ENCODE results near the gene PKP1.

PKP1 gene

DNA sequence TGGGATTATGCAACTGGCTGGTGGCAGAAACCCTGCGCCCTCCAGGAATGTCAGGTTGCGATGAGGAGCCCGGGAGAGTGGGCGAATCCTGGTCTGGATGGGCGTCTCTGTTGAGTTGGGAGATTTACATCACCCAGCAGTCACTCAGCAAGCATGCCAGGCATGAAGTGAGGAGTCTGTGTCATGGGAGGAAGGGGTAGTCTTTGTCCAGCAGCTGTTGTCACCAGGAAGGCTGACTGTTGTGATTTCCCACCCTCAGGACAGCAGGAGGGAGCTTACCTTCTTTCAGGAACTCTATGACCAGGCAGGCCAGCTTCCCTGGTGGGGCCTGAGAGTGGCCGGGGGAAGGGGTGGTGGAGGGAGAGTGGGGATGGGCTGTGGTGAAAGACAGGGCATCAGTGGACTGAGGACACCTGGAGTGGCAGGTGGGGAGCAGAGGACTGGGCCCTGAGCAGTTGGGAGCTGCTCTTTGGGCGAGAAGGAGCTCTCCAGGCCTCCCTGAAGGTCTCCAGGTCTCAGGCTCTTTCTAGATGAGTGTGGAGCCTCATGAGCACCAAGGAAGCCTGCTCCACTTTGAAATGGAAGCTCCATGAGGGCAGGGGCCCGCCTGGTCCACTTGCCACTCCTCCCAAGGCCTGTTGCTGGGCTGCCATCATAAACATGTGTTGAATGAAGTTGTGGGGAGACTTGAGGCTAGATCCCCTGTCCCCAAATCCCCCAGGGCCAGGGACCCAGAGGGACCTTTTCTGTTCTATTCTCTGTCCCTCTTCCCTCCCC, 21.3 kb upstream of the PKP1 start:
- DNase-seq, result no peak

DNA sequence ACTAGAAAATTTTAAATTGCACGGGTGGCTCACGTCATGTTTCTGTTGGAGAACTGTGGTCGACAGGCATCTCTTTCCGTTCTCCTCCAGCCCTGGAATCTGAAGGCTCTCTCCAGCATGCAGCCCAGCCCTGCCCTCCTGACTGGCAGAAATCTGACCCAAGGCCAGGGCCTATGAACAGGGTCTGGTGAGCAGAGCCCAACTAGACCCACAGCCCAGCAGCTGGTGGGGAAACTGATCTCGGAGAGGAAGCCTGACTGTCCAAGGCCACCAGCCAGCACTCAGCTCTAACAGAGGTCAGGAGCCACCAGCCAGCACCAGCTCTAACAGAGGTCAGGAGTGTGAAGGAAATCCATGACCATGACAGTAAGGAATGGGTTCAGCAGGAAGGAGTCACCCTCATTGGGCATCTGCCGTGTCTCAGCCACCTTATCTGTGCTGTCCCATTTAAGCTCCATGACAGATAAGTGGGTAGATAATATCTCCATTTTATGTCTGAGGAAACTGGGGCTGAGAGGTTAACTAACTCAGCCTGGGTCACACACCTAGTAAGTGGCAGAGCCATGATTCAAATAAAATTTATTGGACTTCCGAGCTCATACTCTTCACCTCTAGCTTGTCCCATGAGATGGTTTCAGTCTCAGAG, 20.2 kb upstream of the PKP1 start:
- DNase-seq, result no peak

DNA sequence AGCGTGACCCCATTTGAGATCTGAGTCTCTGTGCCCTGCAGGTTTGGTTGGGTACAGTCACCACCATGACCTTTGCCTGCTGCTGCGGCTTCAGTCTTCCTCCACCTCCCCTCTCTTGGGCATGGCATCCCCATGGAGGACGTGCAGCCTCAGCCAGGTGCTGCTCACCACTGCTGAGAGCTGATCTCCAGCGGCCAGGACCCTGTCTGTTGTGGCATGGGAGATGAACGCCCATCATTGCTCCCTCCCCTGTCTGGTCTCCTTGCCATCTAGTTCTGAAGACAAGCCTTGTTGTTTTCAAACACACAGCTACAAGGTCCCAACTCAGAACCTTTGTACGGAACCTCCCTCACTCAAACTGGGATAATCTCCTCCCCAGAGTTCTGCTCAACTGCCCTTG, 19.2 kb upstream of the PKP1 start:
- DNase-seq, result no peak

DNA sequence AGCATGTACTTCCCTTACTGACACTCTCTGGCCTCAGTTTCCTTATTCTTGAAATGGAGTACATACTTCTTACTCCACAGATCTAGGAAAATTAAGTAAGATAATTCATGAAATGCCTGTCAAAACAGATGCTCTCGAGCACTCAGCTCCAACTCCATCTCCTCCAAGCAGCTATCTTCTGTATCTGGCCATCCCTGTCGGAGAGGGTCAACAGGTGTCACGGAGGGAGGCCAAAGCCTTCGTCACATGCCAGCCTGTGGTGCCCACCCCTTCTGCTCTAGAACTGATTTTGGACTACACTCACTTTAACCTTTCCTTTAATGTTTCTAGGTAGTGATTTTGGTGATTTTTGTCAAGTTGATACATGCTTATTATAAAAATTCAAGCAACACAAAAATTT, 18.8 kb upstream of the PKP1 start:
- no peak for DNase-seq

DNA sequence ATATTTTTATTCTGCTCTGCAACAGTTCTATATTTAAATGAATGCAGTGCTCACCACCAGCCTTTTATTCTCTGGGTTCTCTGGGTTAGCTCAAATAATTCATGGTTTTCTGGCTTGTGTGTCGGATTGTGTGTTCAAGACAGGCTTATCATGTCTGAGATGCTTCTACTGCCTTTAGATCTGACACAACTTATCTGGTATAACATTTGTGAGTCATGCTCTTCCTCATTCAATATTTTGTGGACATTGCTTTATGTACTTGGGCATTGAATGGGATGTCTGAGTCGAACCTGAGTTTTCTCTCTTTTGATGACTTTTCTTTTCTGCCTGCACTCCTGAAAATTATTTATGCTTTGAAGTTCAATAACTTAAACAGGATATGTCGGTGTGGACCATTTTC, 17.6 kb upstream of the PKP1 start:
- DNase-seq, result no peak

DNA sequence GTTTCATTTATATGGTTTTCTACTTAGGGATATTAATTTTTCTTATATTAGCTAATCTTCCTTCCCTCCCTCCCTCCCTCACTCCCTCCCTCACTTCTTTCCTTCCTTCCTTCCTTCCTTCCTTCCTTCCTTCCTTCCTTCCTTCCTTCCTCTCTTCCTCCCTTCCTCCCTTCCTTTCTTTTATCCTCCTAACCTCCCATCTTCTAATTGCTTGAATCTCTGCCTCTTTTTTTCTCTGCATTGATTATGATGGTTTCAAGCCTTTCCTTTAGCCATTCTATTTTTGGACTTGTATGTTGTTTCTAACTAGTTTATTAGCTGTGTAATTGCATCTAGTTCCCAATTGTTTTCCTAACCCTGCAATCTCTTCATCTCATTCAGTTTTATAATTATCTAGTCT, 17.0 kb upstream of the PKP1 start:
- DNase-seq, result no peak

DNA sequence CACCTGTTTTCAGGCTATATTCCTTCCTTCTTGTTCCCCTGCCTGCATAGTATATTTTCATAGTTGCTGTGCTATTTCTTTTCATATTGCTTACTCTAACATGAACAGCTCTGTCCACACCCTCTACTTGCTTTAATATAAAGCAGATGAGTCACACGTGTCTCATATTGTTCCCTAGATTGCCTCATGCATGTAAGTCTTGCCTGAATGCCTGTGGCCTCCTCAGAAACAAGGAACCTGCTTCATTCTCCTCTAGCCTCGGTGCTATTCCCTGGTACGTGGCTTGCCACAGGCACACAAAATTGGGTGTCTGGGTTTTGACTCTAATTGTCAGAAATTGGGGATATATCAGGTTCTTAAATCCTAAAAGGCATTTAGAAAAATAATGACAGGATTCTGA, 16.5 kb upstream of the PKP1 start:
- DNase-seq, result no peak

DNA sequence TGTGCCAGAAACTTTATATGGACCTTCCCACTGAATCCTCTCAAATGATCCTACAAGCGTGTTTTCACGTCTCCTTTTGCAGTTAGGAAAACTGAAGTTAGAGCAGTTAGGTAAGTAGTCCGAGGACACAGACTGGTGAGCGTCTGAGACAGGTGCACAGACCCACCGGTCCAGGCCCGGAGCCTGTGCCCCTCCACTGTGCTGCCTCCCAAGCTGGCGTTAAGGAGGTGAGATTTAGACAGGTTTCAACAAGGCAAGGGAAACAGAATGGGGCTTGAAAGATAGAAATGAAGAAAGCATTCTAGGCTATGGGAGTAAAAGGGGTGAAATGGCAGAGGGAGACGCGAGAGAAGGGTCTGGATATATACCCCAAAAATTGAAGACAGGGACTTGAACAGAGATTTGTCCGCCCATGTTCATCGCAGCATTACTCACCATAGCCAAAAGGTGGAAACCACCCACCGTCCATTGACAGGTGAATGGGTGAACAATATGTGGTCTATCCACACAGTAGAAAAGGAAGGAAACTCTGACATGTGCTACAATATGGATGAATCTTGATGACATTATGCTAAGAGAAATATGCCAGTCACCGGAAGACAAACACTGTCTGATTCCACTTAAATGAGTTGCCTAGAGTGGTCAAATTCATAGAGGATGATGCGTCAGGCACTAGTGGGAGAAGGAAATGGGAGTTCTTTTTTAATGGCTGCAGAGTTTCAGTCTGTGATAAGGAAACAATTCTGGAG, 15.7 kb upstream of the PKP1 start:
- DNase-seq, result no peak

DNA sequence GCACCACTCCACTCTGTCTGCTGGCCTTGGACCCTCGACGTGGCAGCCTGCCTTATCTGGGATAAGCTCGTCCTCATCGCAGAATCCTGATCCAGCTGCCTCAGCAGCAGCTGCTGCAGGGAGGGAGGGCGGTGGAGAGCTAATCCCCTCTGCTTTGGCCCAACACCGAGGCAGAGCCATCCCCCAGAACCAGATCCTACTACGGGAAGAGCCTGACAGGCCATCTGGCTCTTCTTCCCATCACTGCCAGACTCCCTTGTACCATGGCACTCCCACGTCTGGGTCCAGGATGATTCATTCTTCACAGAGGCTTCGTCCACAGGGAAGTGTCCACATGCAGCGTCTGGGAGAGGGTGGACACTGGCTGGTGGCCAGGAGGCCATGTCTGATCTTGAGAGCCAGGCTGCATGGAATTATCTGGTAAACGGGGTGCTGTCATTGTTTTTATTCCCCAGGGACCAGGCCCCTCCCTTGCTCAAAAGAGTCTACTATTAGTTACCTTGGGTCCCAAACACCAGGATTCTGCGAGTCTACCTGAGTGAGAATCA, 14.6 kb upstream of the PKP1 start:
- no peak for DNase-seq

DNA sequence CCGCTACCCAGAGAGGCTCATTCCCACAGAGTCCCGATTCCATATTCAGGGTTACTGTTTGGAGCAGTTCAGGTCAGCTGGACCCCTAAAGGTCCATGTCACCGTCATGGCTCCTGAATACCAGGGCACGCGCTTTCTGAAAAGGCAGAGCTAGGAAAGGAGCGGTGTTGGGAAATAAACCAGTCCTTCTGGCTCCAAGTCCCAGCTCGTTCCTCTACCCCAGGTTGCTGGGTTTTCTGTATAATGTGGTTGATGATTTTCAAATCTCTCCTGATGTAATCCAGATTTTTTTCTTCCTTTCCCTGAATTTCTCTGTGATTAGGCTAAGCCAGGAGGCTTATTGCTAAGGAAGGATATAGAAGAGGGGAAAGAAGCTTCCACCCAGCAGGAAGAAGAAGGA, 14.0 kb upstream of the PKP1 start:
- DNase-seq, result no peak

DNA sequence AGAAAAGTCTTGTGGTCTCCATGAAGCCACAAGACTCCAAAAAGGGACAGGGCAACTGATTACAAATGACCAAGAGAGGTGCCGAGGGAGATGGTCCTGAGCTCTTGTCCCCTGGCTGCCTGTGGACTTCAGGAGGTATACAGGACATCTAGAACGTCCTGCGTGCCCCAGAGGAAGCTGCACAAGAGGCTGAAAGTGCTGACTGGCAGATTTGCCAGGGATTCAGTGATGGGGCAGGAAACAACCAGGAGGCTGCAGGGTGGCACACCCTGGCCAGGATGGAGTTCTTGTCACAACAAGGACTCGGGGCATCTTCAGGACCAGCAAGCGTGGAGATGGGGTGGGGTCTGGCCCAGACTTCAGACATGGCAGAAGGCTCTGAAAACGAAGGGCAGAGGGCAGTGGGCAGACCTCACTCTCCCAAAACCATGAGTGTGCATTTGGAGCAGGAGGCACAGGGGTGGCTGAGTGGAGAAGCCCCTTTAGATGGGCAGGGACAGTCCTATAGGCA, 13.4 kb upstream of the PKP1 start:
- no peak for DNase-seq

DNA sequence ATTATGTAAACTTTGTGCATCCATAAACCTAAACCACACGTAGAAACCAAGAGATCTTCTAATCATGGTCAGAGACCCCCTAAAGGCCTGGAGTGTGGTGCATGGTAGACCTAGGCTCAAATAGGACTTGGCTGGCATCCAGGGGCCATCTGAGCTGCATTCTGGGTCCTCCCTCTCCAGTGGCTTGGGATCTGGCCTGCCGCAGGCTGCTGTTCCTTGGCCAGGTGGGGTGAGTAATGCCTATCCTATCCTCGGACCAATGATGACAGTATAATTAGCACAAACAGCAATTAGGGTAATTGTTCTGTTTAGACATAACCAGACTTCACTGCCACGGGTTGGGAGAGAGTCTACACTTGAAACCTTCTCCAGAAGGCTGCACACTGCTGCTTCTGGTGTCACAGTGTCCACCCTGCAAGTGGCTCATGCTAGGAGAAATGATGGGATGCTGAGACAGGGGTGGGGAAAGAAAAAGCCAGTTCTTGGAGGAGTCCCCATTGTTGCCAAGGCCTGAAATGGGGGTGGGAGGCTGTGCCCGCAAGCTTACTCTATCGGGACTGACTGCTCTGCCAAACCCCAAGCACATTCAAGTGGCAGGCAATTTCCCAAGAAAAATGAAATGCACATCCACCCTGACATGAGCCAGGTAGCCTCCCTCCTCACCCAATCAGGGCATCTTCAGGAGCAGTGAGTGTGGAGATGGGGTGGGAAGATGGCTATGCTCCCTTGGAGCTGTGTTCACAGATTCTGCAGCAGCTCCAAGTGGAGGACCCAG, 12.5 kb upstream of the PKP1 start:
- no peak for DNase-seq

DNA sequence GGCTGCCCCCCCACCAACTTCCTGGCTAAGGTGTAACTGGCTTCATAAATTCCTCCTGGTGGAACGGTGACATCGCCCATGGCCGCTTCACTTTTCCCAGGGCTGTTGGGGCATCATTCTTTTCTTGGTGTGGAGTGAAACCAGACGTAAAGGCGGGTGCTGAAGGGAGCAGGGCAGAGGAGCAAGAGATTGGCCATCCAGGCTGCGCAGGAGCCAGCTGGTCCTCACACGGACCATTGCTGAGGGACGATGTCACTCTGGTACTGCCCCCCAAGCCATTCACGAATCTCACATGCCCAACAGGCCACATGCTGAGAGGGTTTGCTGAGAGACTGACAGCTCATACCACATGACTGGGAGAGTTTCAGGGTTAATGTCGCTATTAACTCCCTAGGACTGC, 10.5 kb upstream of the PKP1 start:
- DNase-seq, result no peak

DNA sequence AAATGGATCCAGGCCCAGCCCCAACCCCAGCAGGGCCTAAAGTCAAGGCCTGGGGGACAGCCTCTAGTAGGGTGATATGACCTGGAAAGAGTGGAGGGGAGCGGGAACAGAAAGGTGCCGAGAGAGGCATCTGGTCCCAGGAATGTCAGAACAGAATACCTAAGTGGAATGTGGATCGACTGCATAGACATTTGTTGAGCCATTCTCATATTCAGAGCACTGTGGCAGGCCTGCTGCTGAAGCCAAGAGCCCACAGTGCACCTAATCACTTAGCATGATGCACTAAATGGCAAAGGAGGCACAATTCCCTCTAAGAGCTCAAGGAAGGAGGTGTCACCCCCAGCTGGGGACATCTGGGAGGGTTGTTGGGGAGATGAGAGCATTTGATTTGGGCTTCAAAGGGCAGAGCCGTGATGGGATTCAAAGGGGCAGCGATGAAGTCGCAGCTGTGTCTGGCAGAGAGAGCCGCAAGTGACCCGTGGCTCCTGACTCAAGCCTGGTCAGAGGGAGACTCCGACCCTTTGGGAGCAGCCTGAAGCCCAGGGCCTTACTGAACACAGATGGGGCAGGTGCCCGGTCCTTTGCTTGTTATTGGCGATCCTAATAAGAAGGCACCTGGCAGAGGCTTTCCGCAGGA, 8.6 kb upstream of the PKP1 start:
- DNase-seq, result no peak

DNA sequence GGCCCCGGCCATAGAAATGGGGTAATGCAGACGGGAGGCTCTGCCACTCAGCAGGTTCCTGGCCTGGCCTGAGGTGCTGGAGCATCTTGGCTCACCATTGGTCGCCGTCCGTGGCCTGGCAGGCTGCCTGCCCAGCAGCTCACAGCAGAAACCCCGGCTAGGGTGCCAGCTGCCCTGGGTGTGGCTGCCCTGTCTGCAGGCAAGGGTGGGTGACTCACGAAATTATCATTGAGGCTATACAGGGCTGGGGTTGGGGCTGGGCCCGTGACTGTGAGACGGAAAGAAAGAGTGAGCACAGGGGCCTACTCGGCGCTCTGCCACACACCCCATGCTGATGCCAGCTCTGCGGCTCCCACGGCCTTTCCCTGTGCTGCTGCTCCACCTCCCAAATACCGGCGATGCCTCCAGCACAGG, 8.0 kb upstream of the PKP1 start:
- no peak for DNase-seq

DNA sequence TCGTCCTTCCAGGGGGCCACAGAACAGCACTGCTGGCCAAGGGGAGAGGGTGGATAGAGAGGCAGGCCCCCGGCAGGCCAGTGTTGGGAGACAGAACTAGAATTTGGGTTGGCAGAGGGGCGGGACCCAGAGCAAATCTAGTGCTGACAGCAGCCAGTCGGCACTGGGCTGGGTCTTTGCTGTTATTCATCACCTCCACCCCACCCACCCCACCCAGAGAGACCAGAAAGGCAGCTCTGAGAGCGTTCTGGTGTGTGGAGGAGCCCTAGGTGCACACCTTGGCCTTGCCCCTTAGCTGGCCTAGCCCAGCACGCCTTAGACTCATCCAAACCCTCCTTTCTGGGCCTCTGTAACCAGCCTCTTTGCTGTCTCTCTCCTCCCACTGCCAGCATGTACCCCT, 6.4 kb upstream of the PKP1 start:
- no peak for DNase-seq

DNA sequence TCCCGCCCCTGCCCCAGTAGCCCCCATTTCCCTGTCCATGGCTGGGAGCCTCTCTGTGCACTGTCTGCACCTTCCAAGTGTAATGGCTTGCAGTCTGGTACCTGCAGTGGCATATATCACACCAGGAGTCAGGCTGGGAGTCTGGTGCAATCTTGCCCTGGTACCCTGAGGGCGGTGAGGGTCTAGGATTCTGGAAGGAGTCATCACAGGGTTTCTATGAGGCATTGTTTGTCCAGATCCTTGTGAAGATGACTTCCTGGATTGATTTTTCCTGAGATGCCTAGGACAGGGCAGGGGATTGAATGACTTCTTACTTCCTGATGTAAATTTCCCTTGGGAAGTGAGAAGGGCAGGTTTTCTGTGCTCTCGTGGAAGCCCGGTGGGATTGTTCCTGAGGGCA, 5.9 kb upstream of the PKP1 start:
- DNase-seq, result no peak

DNA sequence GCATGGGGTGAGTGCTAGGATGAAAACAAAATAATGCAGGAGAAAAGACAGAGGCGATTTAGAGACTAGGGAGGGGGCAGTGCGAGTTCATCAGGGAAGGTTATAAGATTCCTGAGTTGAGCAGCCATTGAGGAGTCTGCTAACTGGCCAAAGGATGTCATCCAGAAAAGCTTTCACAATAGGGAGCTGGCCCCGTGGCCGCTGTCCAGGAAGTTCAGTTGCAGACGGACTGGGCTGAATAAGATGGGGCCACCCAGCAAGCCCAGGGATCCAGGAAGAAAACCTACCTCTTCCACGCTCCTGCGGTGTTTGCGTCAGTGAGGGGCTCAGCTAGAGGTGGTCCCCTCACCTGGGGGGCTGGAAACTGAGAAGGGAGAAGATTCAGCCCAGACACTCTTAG, 4.0 kb upstream of the PKP1 start:
- no peak for DNase-seq

DNA sequence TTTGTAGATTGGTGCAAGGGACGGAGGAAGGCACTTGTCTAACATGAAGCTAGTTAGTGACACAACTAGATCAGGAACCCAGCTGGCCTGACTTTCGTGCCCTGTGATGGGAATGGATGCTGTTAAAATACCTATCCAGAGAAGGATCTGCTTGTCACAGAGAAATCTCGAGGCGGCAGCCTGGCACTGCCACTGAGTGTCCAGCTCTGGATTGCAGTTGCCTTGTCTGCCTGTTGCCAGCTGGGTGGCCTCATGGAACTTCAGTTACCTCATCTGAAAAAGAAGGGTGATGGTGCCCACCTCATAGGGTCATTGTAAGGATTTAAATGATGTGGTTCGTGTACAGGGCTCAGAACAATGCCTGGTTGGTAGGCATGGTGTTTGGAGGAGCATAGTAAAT, 2.4 kb upstream of the PKP1 start:
- no peak for DNase-seq

DNA sequence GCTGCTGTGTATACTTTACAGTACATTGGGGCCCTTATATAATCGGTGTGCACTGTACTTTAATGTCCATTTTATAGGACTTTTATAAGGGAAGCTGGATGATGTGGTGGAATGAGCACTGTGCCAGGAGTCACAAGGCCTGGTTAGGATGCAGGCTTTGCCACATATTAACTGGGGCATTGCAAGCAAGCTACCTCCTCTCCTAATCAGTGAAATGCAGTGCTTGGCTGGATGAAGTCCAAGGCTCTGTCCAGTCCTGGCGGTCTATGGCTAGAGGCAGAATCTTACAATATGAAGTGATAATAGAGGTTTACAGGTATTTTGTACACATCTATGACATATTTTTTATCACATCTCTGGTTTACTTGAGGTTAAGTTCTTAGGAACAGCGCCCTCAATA, 1.7 kb upstream of the PKP1 start:
- no peak for DNase-seq

DNA sequence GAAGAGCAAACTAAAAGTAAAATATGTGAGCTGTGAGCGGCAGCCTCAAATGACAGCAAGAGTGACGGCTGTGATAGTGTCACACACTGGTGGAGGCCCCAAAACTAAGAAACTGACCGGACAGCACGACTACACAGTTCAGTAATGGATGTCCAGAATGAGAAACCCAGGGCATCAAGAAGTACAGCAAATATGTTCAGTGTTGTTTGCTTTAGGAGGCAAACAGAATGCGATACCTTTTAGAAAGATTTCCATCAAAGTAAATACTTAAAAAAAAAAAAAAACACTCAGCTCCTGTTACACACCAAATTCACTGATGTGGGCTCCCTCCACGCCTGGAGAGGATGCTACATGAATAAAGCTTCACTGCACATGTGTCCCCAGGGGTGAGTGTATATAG, 1.1 kb upstream of the PKP1 start:
- DNase-seq, result no peak

DNA sequence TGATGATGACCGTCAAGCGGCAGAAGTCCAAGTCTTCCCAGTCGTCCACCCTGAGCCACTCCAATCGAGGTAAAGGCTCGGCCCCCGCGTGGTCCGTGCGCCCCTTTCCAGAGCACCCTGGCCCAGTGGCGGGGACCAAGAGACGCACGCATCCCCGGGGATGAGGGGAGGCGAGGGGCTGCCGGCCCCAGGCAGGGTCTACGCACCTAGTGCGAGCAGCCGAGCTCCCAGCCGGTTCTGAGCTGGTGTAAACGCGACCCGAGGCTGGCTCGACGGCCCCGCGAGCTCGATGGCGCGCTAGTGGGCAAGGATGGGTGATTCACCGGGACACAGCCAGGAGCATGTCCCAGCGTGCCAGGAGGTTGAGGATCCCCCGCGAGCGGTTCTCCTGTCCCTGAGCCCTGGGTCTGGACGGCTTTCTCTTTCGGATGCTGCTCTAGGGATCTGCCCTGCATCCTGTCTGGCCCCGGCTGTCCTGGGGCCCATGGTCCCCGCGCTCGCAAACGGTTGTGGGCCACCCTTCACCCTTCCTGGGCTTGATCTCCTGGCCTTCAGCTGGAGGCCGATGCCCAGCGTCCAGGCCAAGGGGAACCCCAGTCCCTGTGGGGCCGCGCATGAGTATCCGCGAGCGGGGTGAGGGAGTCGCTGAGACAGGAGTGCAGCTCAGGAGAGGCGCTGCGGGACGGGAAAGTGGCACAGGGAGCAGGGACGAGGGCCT, 689 bp downstream of the PKP1 start:
- DNase-seq, result no peak

Measured in NCI-H1436 (cell line).